Measurements from ENCODE around the gene GNG13.
A peak's percentile ranks its signal among the peaks of the same experiment; 100 is the strongest.
"Not testable (repeated sequence)": the region's sequence is repeated elsewhere in the genome, so short reads cannot be mapped to it uniquely, and the experiment has no call there.

GNG13 gene

GRCh38 chr16:831571-832413, 31.3 kb upstream of the GNG13 start:
- DNase-seq: no peak

GRCh38 chr16:830871-831570, 30.5 kb upstream of the GNG13 start:
- DNase-seq: no peak

DNA sequence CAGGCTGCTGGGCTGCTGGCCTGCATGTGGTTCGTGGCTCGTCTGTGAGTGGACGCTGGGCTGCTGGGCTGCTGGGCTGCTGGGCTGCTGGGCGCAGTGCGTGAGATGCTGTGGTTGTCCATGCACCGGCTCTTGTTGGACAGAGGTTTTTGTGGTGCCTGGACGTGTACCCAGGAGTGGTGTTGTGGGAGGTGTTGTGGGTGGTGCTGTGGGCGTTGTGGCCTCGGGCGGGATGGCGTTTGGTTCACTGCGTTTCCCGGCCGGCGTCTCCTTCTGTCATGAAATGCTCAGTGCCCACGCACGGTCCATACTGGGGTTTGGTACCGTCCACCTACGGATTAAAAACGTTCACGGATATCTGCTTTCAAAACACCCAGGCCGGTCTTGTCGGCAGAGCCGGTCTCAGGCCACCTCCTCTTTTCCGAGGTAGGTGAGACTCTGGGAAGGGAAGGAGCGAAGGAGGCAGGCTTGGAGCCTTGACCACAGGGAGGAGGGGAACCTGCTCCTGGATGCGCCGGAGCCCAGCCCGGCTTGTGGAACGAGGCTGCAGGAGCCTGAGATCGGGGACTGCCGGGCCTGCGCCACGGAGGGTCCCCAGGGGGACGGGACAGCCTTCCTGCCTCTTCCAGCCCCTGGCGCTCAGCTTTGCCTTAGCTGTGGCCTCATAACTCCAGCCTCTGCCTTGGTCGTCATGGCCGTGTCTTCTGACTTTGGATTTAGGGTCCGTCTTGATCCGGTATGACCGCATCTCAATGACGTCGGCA, 29.8 kb upstream of the GNG13 start:
- DNase-seq: no peak

DNA sequence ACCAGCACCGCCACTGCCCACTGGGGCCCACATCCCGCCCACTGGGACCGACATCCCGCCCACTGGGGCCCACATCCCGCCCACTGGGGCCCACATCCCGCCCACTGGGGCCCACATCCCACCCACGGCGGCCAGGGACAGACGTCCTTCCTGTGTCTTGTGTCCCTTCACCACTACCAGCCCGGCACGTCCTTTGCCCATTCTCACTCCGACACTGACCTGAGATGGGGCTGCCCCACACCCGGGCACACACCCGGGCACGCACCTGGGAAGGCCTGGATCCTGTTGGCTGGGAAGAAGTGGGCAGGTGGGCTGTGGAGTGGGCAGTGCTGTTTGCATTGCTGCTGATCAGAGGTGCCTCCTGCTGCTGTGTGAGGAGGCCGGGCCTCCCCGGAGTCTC, 28.4 kb upstream of the GNG13 start:
- no peak for DNase-seq

GRCh38 chr16:827513-827912, 27.0 kb upstream of the GNG13 start:
- DNase-seq: no peak

DNA sequence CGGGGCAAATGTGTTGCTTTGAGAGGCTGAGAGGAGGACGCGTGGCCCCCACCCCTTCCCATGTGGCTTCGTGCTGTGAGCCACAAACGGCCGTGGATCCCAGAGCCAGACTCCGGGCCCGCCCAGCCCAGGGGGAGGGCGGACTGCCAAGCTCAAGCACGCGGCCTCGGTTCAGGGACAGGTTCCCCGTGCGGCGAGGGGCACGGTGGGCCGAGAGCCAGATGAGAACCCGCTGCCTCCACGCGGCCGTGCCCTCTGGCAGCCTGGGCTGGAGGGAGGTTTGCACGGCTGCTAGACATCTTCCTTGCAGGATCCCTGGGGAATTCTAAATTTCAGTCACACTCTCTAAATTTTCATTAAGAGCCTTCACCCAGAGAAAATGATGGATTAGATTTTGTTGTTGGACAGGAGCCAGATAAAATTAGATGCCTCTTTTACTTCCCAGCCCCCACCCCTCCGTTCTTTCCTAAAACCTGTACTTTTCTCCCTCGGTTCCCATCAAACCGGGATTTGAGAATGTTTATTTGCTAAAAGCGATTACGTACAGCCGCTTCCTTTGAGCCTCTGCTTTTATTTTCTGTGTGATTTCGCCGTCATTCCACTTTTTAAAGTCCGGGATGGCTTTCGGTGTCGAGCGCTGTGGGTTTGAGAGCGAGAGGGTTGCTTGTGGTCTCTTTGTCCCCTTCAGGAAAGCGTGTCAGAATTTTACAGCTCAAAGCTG, 25.0 kb upstream of the GNG13 start:
- no peak for DNase-seq

DNA sequence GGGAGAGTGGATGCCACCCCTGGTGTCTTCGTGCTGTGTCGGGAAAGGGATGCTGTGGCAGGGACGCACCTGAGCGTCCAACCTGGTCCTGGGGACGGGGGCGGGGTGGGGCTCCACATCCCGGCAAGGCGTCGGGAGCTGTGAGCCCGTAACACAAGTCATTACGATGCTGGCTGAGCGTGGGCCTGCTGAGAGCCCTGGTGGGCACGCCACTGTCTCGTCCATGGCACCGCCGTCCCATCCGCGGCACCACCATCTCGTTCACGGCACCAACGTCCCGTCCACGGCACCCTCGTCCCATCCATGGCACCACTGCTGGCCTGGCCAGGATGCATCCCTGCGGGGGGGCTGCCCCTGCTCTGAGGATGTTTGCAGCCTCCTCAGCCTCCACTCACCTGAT, 24.1 kb upstream of the GNG13 start:
- no peak for DNase-seq

- no peak for DNase-seq
These were observed 23.7 kb upstream of the GNG13 start for GRCh38 chr16:824194-824593.

- DNase-seq: no peak
These were observed 22.4 kb upstream of the GNG13 start for GRCh38 chr16:822909-823297.

GRCh38 chr16:822174-822908, 21.8 kb upstream of the GNG13 start:
- DNase-seq: no peak

- DNase-seq: no peak
These were observed 21.2 kb upstream of the GNG13 start for GRCh38 chr16:821751-822150.

DNA sequence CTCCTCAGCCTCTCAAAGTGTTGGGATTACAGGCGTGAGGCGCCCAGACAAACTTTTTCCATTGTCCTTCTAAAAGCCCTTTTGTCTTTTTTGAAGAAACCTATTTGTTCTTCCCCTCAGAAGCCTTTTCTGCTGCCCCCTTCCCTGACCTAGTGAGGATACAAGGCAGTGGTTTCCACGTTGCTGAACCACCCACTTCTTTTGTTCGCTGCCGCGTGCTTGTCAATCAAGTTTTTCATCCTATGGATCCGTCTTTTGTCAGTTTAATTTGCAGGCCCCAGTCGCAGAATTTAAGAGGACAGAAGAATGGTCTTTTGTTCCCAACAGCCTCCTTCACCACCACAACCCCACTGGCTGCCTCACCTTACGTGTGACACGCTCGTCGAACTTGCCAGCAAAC, 20.2 kb upstream of the GNG13 start:
- no peak for DNase-seq

GRCh38 chr16:820044-820408, 19.5 kb upstream of the GNG13 start:
- DNase-seq: not testable (repeated sequence)

DNA sequence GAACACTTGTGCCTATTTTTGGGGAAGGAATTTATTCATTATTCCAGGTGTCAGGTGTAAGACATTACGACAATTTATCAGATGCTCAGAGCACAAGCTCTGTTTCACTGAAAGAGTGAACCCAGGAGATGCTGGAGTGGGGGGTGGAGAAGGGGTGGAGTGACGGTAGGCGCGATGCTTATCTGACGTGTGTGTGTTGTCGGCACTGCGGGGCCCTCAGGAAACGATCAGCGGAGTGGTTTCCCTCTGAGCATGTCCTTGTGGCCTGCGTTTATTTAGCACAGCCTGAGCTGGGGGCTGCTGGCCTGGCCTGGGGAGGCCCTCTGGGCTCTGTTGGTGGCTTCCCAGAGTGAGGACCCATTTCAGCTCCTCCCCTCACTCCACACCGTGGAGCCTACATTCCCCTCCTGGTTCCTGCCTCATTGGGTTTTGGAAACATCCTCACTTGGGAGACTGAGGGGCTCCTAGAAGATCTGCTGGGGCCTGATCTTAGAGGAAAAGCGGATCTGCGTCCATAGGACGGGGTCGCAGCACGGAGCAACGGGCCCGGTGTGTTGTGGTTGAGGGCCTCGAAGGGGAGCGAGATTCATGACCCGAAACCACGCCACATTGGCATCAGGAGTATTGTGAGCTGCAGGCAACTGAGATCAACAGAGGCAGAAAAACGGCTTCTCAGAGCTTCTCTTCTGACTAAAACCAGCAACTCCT, 19.0 kb upstream of the GNG13 start:
- no peak for DNase-seq

DNA sequence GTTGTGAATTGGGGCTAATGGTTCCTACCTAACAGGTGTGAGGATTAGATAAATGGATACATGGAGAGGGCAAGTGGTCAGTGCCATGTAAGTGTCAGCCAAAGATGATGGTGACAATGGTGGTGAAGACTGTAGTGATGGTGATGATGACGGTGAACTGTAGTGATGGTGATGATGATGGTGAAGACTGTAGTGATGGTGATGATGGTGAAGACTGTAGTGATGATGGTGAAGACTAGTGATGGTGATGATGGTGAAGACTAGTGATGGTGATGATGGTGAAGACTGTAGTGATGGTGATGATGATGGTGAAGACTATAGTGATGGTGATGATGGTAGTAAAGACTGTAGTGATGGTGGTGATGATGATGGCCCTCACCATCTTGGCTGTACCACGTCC, 18.1 kb upstream of the GNG13 start:
- DNase-seq: no peak

- no peak for DNase-seq
These were observed 17.6 kb upstream of the GNG13 start for GRCh38 chr16:818132-818531.

DNA sequence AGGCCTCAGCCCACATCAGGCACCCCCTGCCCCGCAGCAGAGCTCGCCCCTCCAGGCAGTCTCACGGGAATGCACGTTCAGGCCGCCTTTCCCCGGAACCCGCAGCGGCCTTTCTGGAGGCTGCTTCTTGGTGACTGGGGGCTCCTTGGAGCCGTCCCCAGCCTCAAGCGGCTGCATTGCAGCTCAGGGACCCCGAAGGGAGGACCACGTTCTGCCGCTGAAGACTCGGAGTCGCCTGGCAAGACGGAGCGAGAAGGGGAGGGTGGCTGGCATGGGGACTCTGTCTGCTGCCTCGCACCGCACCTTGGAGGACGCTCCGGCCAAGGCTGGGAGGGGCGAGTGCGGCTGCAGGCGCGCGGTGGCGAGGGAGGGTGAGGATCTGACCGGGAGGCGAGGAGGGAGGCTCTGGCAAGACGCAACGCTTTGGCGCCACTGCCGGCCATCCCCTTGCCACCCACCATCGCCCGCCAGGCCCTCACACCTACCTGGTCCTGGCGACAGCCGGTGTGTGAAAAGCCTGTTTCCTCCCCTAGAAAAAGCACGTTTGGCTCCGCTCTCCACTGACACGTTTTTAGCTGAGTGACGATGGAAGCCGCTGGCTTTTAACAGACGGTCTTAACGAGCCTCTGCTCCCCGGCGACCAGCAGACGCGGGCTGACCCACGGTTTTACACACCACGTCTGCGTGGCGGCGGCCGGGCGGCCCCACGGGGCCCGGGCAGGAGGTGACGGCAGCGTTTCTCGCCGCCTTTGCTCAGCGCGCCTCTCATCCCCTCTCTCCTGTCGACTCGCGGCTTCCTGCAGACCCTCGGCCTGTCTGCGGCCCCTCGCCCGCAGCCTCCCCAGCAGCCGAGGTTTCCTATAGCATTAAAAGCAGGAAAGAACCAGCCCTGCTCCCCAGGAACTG, 16.7 kb upstream of the GNG13 start:
- DNase-seq: peak in 1 of 2 experiments; percentile 60

GRCh38 chr16:815861-816260, 15.3 kb upstream of the GNG13 start:
- no peak for DNase-seq

DNA sequence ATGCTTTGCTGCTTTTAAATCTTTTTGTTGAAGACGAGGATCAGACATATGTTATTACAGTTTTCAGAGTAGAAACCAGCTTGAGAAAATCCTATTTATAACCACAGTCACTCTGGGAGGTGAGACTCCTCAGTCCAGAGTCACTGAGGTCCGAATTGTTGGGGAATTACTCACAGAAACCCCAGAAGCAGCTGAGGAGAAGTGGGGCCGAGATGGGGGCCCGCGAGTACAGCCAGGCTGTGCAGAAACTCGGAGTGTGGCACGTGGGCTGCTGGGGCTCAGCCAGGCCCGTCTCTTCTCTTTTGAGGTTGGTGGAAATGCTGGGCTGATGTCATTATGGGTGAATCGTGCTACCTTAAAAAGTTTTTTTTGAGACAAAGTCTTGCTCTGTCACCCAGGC, 14.4 kb upstream of the GNG13 start:
- no peak for DNase-seq

GRCh38 chr16:813916-814412, 13.4 kb upstream of the GNG13 start:
- no peak for DNase-seq
